K562 (cell line): ENCODE measurements around the gene FAAH. TPM values are rescaled to one million over a fixed set of nuclear protein-coding genes. Genes with fewer than 3 reads are reported as not detected.

Experiments used
- ARID1B ChIP-seq: fragments of 450-650 bp; IDR thresholded peaks from 2 replicates; pipeline ENCODE4 v1.6.1; 2016; ENCODE audit warnings: antibody characterized with exemption, mild to moderate bottlenecking, inconsistent platforms
- CEBPG ChIP-seq, 3 experiments: fragments of 200-800 bp in 1 of 3; sonication (Bioruptor generic) in 1 of 3; sonication (generic) in 1 of 3; formaldehyde crosslinking in 1 of 3; IDR thresholded peaks in 2 of 3; conservative IDR thresholded peaks in 1 of 3; 2 replicates each; pipeline versions ENCODE4 v1.6.1 to v1.8.0; 2016 to 2022; ENCODE audit warnings: missing compliant biosample characterization in 2 of 3, missing genetic modification characterization in 2 of 3, mild to moderate bottlenecking in 1 of 3, missing genetic modification reagents in 1 of 3
- EGR1 ChIP-seq: fragments of 450-650 bp; conservative IDR thresholded peaks from 2 replicates; pipeline ENCODE4 v1.6.1; 2017; ENCODE audit warnings: mild to moderate bottlenecking
- GABPB2 ChIP-seq: fragments of 250-450 bp; sonication (Bioruptor Pico); conservative IDR thresholded peaks from 2 replicates; pipeline ENCODE4 v1.5.1; 2021; ENCODE audit warnings: mild to moderate bottlenecking
- ILF3 ChIP-seq: fragments of 450-650 bp; IDR thresholded peaks from 2 replicates; pipeline ENCODE4 v1.6.1; 2018; ENCODE audit warnings: antibody characterized with exemption, mild to moderate bottlenecking, moderate library complexity, borderline replicate concordance
- MXI1 ChIP-seq: IDR thresholded peaks from 2 replicates; pipeline ENCODE4 v1.6.1; 2011; ENCODE audit warnings: low read depth, mild to moderate bottlenecking, improper control_type of control experiment, low read length
- POLR3A ChIP-seq: IDR thresholded peaks from 2 replicates; pipeline ENCODE4 v1.6.1; 2011; ENCODE audit warnings: borderline replicate concordance, mild to moderate bottlenecking, moderate library complexity; ENCODE audit not compliant: insufficient read length, insufficient read depth; ENCODE audit errors: extremely low read depth
- SMAD4 ChIP-seq: fragments of 250-450 bp; sonication (Bioruptor Pico); conservative IDR thresholded peaks from 2 replicates; pipeline ENCODE4 v1.8.0; 2021; ENCODE audit warnings: inconsistent platforms, mild to moderate bottlenecking, moderate library complexity
- SMARCA5 ChIP-seq: fragments of 450-650 bp; IDR thresholded peaks from 2 replicates; pipeline ENCODE4 v1.6.1; 2016
- SRSF1 ChIP-seq: fragments of 200-400 bp; formaldehyde crosslinking; IDR thresholded peaks from 2 replicates; pipeline ENCODE4 v1.6.1; 2017; ENCODE audit warnings: mild to moderate bottlenecking, low read depth, low read length, moderate library complexity
- TAF15 ChIP-seq: fragments of 200-400 bp; formaldehyde crosslinking; IDR thresholded peaks from 2 replicates; pipeline ENCODE4 v1.6.1; 2017; ENCODE audit warnings: mild to moderate bottlenecking, low read depth, low read length, moderate library complexity
- TBL1XR1 ChIP-seq, 2 experiments: IDR thresholded peaks; 2 replicates each; pipeline ENCODE4 v1.6.1; 2012; ENCODE audit warnings: improper control_type of control experiment in 2 of 2, low read length in 2 of 2, mild to moderate bottlenecking in 1 of 2
- ZNF431 ChIP-seq: sonication (generic); formaldehyde crosslinking; IDR thresholded peaks from 2 replicates; pipeline ENCODE4 v1.8.0; 2022; ENCODE audit warnings: mild to moderate bottlenecking, missing genetic modification reagents
- polyA plus RNA-seq, 8 experiments: library from polyadenylated mRNA; depleted of rRNA in 4 of 8; stranded (reverse) in 5 of 8; unstranded in 3 of 8; fragments of >200 nt; fragmentation: Nextera tagmentation in 2 of 8; fragmentation: Illumina TruSeq in 1 of 8; extraction: Ambion mirVana in 2 of 8; extraction: Trizol in 1 of 8; gene quantifications; 2 replicates each; pipeline versions ENCODE4 v1.2.1 to v1.2.3, GENCODE V29; 2011 to 2014; ENCODE audit warnings: inconsistent platforms in 1 of 8, missing spikeins in 1 of 8
- total RNA-seq, 7 experiments: library from RNA; depleted of rRNA in 6 of 7; stranded (reverse); fragments of >200 nt in 6 of 7; fragmentation: Illumina TruSeq in 2 of 7; extraction: Trizol in 2 of 7; gene quantifications; 2 replicates each; pipeline versions ENCODE4 v1.2.1 to v1.2.3, GENCODE V29; 2011 to 2021; ENCODE audit warnings: low replicate concordance in 1 of 7
- TF ChIP-seq, protein P1 (sequence below): fragments of 450-650 bp; IDR thresholded peaks from 2 replicates; pipeline ENCODE4 v1.7.0; 2016; ENCODE audit warnings: borderline replicate concordance
- TF ChIP-seq, protein P2 (sequence below): fragments of 450-650 bp; IDR thresholded peaks from 2 replicates; pipeline ENCODE4 v1.6.1; 2016; ENCODE audit warnings: mild to moderate bottlenecking, moderate library complexity

FAAH gene
- total and polyA plus RNA-seq, 9 of the 15 experiments (the other 6 are each of a cell fraction or from before 2014, with no cell fraction given): 0.06 to 1.1 (median 0.32) TPM

DNA sequence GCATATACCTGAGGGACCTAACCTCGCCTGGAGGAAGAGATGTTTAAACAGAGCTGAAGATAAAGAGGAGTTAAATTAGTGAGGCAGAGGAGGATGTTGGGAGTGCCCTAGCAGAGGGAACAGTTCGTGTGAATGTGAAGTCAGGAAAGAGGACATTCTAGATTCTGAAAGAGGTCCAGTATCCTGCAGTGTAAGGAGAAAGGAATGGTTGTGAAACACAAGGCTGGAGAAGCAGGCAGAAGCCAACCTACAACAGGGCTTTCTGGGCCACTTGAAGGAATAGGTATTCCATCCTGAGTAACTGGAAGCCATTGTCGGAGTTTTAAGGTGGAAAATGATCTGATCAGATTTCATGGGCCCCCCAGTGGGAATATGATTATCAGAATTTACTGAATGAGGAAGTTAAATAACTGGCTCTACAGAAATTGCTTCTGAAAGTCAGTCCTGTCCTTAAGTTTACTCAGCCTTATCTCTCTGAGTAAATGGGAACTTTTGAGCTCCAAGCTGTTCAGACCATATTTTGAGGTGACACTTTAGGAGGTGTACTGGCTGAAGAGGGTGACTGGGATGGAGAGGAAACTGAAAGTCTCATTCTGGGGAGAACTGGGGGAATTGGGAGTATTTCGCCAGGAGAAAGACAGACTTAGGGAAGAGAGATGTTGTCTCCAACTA lies 24.4 kb upstream of the FAAH start (continued):
- TF ChIP-seq, protein P1, sequence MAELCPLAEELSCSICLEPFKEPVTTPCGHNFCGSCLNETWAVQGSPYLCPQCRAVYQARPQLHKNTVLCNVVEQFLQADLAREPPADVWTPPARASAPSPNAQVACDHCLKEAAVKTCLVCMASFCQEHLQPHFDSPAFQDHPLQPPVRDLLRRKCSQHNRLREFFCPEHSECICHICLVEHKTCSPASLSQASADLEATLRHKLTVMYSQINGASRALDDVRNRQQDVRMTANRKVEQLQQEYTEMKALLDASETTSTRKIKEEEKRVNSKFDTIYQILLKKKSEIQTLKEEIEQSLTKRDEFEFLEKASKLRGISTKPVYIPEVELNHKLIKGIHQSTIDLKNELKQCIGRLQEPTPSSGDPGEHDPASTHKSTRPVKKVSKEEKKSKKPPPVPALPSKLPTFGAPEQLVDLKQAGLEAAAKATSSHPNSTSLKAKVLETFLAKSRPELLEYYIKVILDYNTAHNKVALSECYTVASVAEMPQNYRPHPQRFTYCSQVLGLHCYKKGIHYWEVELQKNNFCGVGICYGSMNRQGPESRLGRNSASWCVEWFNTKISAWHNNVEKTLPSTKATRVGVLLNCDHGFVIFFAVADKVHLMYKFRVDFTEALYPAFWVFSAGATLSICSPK: no peak
- TF ChIP-seq POLR3A (no peak), SMARCA5 (0 out of 2 replicates have a peak, but pooled peaks have one; percentile 36), GABPB2 (CRISPR knock-in tag) (no peak), EGR1 (no peak), TBL1XR1 (IDR thresholded peaks at IDR 0.05; ENCODE audit: low read length in 2 of 2) (no peak), ZNF431 (CRISPR knock-in tag) (no peak), MXI1 (no peak), TAF15 (no peak), SRSF1 (no peak), ARID1B (0 out of 2 replicates have a peak, but pooled peaks have one; percentile 31), ILF3 (no peak), SMAD4 (CRISPR knock-in tag) (no peak), CEBPG (CRISPR knock-in tag; IDR thresholded peaks at IDR 0.05) (no peak), CEBPG (tag; conservative IDR thresholded peaks at IDR 0.05 in 1 of 2, IDR thresholded peaks at IDR 0.05 in 1 of 2) (no peak)
- TF ChIP-seq, protein P2, sequence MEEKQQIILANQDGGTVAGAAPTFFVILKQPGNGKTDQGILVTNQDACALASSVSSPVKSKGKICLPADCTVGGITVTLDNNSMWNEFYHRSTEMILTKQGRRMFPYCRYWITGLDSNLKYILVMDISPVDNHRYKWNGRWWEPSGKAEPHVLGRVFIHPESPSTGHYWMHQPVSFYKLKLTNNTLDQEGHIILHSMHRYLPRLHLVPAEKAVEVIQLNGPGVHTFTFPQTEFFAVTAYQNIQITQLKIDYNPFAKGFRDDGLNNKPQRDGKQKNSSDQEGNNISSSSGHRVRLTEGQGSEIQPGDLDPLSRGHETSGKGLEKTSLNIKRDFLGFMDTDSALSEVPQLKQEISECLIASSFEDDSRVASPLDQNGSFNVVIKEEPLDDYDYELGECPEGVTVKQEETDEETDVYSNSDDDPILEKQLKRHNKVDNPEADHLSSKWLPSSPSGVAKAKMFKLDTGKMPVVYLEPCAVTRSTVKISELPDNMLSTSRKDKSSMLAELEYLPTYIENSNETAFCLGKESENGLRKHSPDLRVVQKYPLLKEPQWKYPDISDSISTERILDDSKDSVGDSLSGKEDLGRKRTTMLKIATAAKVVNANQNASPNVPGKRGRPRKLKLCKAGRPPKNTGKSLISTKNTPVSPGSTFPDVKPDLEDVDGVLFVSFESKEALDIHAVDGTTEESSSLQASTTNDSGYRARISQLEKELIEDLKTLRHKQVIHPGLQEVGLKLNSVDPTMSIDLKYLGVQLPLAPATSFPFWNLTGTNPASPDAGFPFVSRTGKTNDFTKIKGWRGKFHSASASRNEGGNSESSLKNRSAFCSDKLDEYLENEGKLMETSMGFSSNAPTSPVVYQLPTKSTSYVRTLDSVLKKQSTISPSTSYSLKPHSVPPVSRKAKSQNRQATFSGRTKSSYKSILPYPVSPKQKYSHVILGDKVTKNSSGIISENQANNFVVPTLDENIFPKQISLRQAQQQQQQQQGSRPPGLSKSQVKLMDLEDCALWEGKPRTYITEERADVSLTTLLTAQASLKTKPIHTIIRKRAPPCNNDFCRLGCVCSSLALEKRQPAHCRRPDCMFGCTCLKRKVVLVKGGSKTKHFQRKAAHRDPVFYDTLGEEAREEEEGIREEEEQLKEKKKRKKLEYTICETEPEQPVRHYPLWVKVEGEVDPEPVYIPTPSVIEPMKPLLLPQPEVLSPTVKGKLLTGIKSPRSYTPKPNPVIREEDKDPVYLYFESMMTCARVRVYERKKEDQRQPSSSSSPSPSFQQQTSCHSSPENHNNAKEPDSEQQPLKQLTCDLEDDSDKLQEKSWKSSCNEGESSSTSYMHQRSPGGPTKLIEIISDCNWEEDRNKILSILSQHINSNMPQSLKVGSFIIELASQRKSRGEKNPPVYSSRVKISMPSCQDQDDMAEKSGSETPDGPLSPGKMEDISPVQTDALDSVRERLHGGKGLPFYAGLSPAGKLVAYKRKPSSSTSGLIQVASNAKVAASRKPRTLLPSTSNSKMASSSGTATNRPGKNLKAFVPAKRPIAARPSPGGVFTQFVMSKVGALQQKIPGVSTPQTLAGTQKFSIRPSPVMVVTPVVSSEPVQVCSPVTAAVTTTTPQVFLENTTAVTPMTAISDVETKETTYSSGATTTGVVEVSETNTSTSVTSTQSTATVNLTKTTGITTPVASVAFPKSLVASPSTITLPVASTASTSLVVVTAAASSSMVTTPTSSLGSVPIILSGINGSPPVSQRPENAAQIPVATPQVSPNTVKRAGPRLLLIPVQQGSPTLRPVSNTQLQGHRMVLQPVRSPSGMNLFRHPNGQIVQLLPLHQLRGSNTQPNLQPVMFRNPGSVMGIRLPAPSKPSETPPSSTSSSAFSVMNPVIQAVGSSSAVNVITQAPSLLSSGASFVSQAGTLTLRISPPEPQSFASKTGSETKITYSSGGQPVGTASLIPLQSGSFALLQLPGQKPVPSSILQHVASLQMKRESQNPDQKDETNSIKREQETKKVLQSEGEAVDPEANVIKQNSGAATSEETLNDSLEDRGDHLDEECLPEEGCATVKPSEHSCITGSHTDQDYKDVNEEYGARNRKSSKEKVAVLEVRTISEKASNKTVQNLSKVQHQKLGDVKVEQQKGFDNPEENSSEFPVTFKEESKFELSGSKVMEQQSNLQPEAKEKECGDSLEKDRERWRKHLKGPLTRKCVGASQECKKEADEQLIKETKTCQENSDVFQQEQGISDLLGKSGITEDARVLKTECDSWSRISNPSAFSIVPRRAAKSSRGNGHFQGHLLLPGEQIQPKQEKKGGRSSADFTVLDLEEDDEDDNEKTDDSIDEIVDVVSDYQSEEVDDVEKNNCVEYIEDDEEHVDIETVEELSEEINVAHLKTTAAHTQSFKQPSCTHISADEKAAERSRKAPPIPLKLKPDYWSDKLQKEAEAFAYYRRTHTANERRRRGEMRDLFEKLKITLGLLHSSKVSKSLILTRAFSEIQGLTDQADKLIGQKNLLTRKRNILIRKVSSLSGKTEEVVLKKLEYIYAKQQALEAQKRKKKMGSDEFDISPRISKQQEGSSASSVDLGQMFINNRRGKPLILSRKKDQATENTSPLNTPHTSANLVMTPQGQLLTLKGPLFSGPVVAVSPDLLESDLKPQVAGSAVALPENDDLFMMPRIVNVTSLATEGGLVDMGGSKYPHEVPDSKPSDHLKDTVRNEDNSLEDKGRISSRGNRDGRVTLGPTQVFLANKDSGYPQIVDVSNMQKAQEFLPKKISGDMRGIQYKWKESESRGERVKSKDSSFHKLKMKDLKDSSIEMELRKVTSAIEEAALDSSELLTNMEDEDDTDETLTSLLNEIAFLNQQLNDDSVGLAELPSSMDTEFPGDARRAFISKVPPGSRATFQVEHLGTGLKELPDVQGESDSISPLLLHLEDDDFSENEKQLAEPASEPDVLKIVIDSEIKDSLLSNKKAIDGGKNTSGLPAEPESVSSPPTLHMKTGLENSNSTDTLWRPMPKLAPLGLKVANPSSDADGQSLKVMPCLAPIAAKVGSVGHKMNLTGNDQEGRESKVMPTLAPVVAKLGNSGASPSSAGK: no peak
